Stimulated activated CD4-positive, alpha-beta T cell treated with anti-CD3 and anti-CD28 coated beads, Interleukin-4, amount 100 ng/mL, for 4 hours (primary cell): ENCODE measurements around the gene TMEM107.
A peak's percentile ranks its signal among the peaks of the same experiment; 100 is the strongest.
"Not testable (repeated sequence)": the region's sequence is repeated elsewhere in the genome, so short reads cannot be mapped to it uniquely, and the experiment has no call there.

Source experiments
- DNase-seq, 2 experiments: peaks; one replicate each; pipeline ENCODE4 v3.0.0-alpha.2; 2020

The TMEM107 gene

GRCh38 chr17:8189041-8189710, 13.0 kb upstream of the TMEM107 start:
- DNase-seq = peak in 1 of 2 experiments; percentile 7

- no peak for DNase-seq
Observed at GRCh38 chr17:8188263-8188839, 12.2 kb upstream of the TMEM107 start.

GRCh38 chr17:8187517-8188262, 11.5 kb upstream of the TMEM107 start:
- DNase-seq = peak; percentile 91 to 92

GRCh38 chr17:8186787-8187516, 10.8 kb upstream of the TMEM107 start:
- DNase-seq = peak; percentile 93 to 96

DNA sequence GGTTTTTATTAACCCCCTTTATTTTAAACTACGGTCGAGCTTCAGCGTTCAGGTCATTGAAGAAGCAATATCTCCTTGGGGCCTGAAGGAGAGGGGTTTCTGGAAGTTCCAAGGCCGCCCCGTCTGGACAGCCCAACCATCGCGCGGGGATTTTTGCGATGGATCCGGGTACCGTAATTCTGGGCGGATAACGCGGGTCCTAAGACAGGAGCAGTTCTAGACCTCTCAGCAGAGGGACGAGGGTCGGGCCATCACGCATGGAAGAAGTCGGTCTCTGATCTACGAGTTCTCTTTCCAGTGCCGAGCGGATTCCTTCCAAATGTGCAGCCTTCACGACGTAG, 10.2 kb upstream of the TMEM107 start:
- DNase-seq = no peak

DNA sequence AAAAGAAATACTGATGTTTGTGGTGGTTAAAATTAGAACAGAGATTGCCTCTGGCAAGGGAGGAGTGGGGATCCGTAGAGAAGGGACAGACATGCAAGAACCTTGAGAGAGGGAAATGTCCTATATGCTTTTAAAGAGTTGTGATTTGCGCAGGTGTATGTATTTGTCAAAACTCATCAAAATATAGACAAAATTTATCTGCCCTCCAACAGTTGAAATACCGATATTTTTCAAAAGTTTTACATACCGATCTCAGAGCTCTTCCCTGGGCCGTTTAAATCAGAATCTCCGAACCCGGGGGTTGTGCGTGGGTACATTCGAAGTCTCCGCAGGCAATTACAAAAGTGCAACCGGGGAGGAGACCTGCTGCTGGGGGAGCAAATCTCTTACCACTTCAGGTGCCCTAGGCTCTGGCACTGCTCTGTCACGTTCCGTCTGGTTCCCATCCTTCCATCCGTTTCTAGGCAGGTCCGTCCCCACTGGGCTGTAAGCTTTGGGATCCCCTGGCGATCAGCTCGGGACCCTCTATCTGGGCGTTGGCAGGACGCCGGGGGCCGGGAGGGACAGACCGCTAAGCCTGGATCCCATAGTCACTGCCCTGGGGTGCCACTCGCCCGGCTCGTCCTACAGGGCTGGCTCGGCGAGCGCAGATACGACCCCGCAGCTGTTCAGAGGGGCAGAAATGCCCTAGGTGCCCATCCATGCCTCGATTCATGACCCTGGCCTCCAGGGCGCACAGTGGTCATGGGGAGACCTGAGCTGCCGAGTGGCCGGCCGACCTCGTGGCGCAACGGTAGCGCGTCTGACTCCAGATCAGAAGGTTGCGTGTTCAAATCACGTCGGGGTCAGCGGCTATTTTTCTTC, 9.6 kb upstream of the TMEM107 start:
- DNase-seq = peak; percentile 86 to 96

DNA sequence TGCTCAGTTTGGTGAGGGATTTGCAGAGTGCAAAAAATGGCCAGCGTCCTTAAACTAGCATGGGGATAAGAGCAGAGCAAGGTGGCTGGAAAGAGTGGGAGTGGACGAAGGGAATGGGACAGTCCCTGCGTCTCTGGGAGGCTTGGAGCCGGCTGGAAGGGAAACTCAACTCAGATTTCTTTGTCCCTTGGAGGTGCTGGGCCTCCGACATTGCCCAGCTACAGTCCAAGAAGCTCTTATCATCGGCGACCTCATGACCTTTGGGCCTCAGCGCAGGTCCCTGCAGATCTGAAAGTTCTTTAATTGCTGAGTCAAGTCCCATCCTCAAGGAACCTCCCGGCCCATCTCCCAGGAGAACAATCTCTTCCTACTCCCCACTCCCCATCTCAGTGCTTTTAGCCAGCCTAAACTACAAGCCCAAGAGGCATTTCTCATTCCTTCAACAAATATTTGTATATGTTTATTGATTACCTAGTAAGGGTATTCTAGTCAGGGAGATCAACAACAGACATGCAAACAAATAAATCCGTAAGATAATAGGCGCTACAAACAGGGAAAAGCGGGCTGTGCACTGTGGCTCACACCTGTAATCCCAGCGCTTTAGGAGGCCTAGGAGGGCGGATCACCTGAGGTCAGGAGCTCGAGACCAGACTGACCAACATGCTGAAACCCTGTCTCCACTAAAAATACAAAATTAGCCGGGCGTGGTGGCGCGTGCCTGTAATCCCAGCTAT, 985 bp upstream of the TMEM107 start:
- no peak for DNase-seq

GRCh38 chr17:8175795-8176196, 384 bp downstream of the TMEM107 start:
- no peak for DNase-seq

- DNase-seq = no peak
Observed at GRCh38 chr17:8173871-8174322, 2.3 kb downstream of the TMEM107 start.

DNA sequence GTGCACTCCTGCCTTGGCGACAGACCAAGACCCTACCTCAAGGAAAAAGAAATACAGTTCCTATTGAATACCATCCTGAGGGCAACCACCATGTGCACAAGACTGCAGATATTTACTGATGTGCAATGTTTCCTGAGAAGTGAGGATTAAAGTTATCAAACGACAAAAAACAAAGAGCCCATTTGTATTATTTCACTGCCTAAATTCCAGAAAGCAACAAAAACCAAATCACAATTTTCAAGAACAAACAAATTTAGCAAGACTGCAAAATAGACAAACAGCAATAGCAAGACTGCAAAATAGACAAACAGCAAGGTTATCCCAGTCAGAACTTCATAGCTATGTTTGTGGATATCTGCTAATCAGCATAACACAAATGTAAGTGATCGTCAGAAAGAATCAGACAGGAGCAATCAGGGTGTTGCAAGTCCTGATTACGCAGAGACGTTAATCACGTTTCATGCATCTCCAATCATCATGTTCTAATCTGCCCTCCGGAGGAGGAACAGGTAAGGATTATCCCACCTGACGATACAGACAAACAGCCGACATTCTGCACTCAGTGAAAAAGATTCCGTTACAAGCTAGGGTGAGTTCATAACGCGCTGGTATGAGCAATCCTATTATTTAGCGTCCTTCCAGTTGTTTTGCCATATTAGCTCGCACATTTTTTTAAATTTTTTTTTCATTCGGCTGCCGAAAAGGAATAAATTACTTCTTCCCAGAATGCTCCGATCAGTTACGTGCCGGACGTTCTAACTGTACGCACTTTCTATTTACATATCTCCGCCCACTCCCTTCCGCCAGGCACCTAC, 2.9 kb downstream of the TMEM107 start:
- peak; percentile 64 to 82 for DNase-seq

- DNase-seq = not testable (repeated sequence)
Observed at GRCh38 chr17:8170186-8170585, 6.0 kb downstream of the TMEM107 start.

GRCh38 chr17:8167526-8167925, 8.7 kb downstream of the TMEM107 start:
- no peak for DNase-seq

DNA sequence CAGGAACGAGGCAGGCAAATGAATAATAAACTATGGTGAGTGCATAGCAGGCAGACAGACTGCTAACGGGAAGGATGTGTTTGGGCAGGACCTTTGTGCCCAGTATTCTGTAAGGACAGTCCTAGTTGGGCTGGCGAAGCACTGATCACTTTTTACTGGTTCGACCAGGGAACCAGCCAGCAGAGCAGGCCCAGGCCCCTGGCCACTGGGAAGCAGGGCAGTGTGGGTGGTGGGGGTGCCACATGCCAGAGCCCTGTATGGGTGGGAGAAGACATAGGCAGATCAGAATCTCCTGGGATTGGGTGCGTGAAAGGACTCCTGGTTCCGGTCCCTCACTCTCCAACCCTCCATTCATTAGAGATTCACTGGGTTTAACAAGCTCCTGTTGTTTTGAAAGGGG, 9.4 kb downstream of the TMEM107 start:
- no peak for DNase-seq

- no peak for DNase-seq
Observed at GRCh38 chr17:8164815-8165131, 11.4 kb downstream of the TMEM107 start.

DNA sequence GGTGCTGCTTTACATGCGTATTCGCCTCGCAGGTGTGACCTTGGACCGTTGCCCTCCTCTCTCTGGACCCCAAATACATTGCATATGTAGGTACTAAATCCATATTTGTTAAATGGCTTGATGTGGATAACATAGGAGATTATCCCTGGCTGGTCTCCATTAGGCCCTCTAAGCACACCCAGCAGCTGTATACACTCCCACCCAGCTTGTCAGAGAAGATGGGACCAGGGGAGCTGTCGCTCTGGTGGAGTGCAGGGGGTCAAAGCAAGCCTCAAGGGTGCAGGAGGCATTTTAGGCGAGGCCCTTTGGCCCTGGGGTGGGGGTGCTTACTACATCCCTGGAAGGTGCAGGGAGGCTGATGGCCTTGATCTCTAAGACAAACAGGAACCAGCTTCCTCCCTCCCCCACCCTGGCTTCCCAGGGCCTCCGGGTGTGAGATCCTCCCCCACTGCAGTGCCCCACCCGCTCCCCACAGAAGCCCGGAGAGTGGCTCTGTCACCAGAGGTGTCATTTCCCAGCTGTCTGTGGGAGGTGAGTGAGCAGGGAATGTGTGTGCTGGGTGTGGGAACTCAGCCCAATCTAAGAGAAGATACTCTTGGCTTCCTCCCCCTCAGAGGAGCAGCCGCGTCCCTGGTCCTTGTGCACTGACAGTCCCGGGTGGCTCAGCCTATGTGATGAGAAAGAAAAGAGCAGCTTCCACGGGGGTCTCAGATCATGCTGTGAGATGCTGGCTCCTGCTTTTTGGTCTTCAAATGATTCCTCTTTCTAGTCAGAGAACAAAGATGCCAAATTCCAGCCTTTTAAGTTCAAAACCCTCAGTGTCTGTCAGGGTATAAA, 12.0 kb downstream of the TMEM107 start:
- DNase-seq = peak; percentile 60 to 62

GRCh38 chr17:8162997-8163977, 12.9 kb downstream of the TMEM107 start:
- no peak for DNase-seq

DNA sequence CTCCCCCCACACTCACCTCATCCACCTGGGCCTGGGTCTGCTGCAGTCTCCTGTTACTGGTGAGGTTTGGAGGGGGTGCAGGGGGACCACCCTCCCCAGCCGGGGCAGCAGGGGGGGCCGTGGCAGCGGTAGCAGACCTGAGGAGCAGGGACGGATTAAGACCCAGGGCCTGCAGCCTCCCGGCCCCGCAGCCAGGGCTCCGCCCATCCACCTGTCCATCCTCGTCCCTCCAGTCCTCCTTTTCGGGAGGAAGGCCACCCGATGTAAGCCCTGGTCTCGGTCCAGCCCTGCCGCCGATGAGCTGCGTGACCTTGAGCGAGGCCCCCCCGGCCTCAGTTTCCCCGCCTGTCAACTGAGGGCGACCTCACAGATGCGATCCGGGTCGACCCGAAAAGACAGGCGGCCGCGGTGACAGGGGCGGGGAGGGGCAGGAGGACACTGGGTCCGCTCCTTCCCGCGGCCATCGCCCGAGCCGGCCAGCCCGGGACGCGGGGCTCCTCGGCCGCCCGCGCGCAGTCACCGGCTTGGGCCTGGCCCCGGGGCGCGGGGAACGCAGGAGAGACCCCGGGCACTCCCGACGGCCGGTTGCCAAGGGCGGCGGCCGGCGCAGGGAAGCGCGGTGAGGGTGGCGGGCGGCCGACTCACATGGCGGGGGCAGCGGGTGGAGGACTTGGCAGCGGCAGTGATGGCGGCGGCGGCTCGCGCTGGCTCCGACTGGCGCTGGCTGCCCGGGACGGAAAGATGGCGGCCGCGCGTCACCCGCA, 13.8 kb downstream of the TMEM107 start, which contains the start of gene VAMP2:
VAMP2 (minus strand) TSS at position 716 of the 764 bp plus-strand sequence; CDS start at position 647, 69 bp downstream.
- DNase-seq = peak; percentile 75 to 82
